ENCODE data around the gene LHPP. TPM values are rescaled to one million over a fixed set of nuclear protein-coding genes. Genes with fewer than 3 reads are reported as not detected.

LHPP gene
- total RNA-seq, 1 donor from 2014 or later: 6.0 TPM

DNA sequence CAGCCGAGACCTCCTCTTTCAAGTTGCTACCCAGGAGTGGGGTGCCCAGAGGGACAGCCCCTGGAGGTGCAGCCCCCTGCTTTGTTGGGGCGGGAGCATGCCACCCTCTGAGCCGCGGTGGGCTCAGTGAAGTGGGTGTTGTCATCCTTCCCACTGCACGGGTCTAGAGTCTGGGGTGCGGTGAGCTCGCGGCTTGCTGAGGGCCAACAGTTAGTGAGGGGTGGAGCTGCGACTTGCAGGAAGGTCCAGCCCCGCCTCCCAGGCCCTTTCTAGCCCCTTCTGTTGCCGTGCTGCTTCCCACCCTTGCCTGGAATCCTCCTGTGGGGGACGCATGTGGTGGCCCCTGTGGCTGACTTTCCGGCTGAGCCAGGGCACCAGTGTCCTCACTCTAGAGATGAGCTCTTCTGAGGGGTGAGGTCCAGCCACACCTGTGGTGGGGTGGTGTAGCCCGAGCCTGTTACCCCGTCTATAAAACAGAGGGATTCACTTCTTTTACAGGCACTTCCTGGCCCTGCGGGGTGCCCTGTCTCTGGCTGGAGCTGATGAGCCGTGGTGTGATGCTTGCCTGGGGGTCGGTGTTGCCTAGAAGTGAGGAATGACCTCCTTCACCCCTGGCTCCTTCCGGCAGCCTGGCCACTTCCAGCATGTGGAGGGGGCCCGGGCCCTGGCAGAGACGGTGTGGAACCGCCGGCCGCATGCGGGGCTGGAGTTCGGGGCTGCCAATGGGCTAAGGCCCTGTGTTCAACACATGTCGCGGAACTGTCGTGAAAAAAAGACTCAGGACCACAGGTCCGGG lies 154.6 kb downstream of the LHPP start:
- Mint-ChIP-seq H3K4me1 (ENCODE audit: low read depth, unreplicated experiment) (peaks cover 6% of the 10 kb centered on the region), H3K4me3 (ENCODE audit: unreplicated experiment) (no peak overlapping the region), H3K27me3 (ENCODE audit: unreplicated experiment) (peaks cover 2% of the 10 kb centered on the region), H3K9me3 (ENCODE audit: unreplicated experiment) (peaks cover 1% of the 10 kb centered on the region), H3K27ac (ENCODE audit: unreplicated experiment) (no peak overlapping the region), H3K36me3 (ENCODE audit: unreplicated experiment) (no peaks in the 10 kb centered on the region)
- no peak for DNase-seq
- TF ChIP-seq, protein P1, sequence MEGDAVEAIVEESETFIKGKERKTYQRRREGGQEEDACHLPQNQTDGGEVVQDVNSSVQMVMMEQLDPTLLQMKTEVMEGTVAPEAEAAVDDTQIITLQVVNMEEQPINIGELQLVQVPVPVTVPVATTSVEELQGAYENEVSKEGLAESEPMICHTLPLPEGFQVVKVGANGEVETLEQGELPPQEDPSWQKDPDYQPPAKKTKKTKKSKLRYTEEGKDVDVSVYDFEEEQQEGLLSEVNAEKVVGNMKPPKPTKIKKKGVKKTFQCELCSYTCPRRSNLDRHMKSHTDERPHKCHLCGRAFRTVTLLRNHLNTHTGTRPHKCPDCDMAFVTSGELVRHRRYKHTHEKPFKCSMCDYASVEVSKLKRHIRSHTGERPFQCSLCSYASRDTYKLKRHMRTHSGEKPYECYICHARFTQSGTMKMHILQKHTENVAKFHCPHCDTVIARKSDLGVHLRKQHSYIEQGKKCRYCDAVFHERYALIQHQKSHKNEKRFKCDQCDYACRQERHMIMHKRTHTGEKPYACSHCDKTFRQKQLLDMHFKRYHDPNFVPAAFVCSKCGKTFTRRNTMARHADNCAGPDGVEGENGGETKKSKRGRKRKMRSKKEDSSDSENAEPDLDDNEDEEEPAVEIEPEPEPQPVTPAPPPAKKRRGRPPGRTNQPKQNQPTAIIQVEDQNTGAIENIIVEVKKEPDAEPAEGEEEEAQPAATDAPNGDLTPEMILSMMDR (IDR thresholded peaks at IDR 0.05; ENCODE audit: partially characterized antibody, unreplicated experiment): no peak

DNA sequence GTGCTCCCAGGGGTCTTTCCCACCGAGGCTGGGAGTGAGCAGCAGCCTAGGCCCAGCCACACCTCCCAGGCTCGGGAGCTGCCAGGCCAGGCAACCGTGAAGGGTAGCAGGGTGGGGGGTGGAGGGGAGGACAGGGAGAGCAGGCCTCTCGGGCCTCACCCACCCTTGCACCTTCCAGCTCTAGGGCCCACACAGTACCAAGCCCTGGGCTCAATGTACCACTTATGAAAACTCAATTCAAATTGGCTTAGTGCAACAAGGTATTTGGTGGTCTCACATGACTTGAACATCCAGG lies 155.2 kb downstream of the LHPP start:
- TF ChIP-seq, protein P1 (IDR thresholded peaks at IDR 0.05; ENCODE audit: partially characterized antibody, unreplicated experiment): no peak
- no peak overlapping the region for H3K4me3 Mint-ChIP-seq (ENCODE audit: unreplicated experiment)
- no peaks in the 10 kb centered on the region for H3K36me3 Mint-ChIP-seq (ENCODE audit: unreplicated experiment)
- H3K27me3 Mint-ChIP-seq (ENCODE audit: unreplicated experiment): peaks cover 2% of the 10 kb centered on the region
- H3K4me1 Mint-ChIP-seq (ENCODE audit: low read depth, unreplicated experiment): peaks cover 9% of the 10 kb centered on the region
- peak overlapping the region; percentile 52 for H3K27ac Mint-ChIP-seq (ENCODE audit: unreplicated experiment)
- no peak for DNase-seq
- H3K9me3 Mint-ChIP-seq (ENCODE audit: unreplicated experiment): peaks cover 3% of the 10 kb centered on the region

DNA sequence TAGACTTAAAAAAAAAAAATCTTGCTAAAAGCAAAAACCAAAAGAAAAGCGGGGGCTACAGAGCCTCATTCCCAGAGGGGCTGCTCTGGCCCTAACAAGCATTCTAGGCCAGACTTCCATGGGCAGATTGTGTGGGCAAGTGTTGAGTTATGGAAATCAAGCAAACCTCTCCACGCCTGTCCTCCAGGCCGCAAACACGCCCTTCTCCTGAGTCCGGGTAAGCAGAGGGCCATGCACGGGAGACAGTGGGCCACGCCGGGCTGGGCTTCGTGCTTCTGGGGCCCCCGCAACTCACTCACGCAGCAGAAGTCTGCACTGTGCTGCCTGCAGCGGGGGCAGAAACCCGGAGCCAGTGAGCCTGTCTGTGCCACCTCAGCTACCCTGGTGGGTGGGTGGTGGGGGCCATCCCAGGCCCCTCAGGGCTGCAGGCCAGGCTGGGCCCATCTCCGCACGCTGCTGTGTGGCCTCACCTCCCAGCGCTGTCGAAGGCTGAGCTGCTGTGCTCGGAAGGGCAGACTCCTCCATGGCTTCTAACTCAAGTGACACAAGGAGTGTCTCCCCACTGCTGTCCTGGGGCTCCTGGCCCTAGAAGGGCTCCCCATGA lies 156.9 kb downstream of the LHPP start:
- H3K27me3 Mint-ChIP-seq (ENCODE audit: unreplicated experiment): peaks cover under 1% of the 10 kb centered on the region
- no peaks in the 10 kb centered on the region for H3K36me3 Mint-ChIP-seq (ENCODE audit: unreplicated experiment)
- peaks cover 3% of the 10 kb centered on the region for H3K9me3 Mint-ChIP-seq (ENCODE audit: unreplicated experiment)
- no peak overlapping the region for H3K27ac Mint-ChIP-seq (ENCODE audit: unreplicated experiment)
- H3K4me3 Mint-ChIP-seq (ENCODE audit: unreplicated experiment): no peak overlapping the region
- TF ChIP-seq, protein P1 (IDR thresholded peaks at IDR 0.05; ENCODE audit: partially characterized antibody, unreplicated experiment): no peak
- H3K4me1 Mint-ChIP-seq (ENCODE audit: low read depth, unreplicated experiment): peaks cover 14% of the 10 kb centered on the region
- no peak for DNase-seq

DNA sequence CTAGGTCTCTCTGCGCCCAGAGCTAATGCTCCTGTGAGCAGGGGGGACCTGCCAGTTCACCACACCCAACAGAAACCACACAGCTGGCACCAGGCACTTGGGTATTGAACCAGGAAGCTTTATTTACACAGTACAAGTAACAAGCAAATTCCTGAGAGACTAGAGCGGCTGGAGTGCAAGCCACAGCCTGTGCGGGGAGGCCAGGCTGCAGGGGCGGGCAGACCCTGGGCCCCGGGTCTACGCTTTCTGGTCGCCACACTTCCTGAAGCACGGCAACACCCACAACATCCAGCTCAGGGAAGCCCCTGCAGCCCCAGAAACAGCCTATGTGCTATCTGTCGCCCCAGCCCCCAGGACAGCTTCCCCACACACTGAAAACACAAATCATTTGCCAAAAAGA lies 157.6 kb downstream of the LHPP start:
- Mint-ChIP-seq H3K4me3 (ENCODE audit: unreplicated experiment) (peak overlapping the region; percentile 54), H3K36me3 (ENCODE audit: unreplicated experiment) (no peaks in the 10 kb centered on the region), H3K4me1 (ENCODE audit: low read depth, unreplicated experiment) (peaks cover 20% of the 10 kb centered on the region), H3K27me3 (ENCODE audit: unreplicated experiment) (peaks cover 3% of the 10 kb centered on the region), H3K9me3 (ENCODE audit: unreplicated experiment) (peaks cover 3% of the 10 kb centered on the region), H3K27ac (ENCODE audit: unreplicated experiment) (peak overlapping the region; percentile 43)
- TF ChIP-seq, protein P1 (IDR thresholded peaks at IDR 0.05; ENCODE audit: partially characterized antibody, unreplicated experiment): no peak
- no peak for DNase-seq

DNA sequence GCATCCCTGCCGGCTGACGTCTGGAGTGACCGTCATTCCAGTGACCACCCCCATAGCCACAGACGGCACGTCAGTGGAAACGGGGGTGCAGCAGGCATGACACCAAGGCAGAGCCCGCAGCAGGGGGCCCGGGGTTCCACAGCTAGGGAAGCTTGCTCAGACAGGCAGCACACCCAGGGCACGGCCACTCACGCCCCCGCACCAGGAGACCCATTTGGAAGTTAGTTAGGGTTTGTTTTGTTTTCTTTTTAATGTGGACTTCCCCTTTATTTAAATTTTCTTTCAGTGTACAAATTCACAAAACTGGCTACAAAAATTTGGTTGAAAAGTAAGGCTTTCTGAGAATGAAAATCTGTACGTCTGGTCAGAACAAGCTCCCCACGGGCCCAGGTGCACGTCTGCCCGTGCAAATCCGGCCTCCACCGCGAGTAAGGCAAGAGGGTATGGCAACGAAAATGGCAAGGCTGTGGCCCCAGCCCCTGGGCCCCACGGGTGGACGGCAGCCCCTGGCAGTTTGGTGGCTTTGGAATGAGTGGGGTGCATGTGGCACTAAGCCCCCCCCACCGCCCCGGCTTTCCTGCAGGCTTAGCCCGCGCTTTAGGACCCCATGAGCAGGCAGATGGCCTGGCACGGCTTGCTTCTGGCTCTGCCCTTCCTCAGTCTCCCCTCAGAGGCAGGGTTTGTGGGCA lies 158.3 kb downstream of the LHPP start:
- H3K9me3 Mint-ChIP-seq (ENCODE audit: unreplicated experiment): peaks cover 4% of the 10 kb centered on the region
- no peak overlapping the region for H3K4me3 Mint-ChIP-seq (ENCODE audit: unreplicated experiment)
- H3K27me3 Mint-ChIP-seq (ENCODE audit: unreplicated experiment): peaks cover 3% of the 10 kb centered on the region
- peaks cover 25% of the 10 kb centered on the region for H3K4me1 Mint-ChIP-seq (ENCODE audit: low read depth, unreplicated experiment)
- TF ChIP-seq, protein P1 (IDR thresholded peaks at IDR 0.05; ENCODE audit: partially characterized antibody, unreplicated experiment): no peak
- H3K36me3 Mint-ChIP-seq (ENCODE audit: unreplicated experiment): no peaks in the 10 kb centered on the region
- no peak overlapping the region for H3K27ac Mint-ChIP-seq (ENCODE audit: unreplicated experiment)
- DNase-seq: no peak
